GM12801 (cell line): ENCODE results near the gene STAG1.

Experiments
- TF ChIP-seq, protein P1 (sequence below): IDR thresholded peaks from one replicate; pipeline ENCODE4 v1.5.1; 2011; ENCODE audit warnings: control low read depth; ENCODE audit not compliant: insufficient read length; ENCODE audit errors: extremely low read depth

STAG1 gene

DNA sequence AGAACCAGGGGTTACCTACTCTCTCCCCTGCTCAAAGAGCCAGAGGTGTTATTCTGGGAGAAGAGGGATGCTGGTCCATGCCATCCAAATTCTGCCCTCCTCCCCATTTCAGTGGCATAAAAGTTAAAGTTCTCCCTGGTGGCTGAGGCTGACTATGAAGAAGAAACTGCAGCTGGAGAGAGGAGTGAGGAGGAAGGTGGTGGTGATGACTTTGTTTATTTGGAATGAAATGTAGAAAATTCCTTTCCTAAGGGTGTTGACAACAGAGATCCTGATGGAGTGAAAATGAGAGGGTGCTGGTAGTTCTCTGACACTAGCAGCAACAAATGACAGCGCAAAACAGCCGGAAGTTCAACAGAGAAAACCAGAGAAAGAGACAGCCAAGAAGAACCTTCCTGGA is 401.6 kb downstream of the STAG1 start:
- TF ChIP-seq, protein P1, sequence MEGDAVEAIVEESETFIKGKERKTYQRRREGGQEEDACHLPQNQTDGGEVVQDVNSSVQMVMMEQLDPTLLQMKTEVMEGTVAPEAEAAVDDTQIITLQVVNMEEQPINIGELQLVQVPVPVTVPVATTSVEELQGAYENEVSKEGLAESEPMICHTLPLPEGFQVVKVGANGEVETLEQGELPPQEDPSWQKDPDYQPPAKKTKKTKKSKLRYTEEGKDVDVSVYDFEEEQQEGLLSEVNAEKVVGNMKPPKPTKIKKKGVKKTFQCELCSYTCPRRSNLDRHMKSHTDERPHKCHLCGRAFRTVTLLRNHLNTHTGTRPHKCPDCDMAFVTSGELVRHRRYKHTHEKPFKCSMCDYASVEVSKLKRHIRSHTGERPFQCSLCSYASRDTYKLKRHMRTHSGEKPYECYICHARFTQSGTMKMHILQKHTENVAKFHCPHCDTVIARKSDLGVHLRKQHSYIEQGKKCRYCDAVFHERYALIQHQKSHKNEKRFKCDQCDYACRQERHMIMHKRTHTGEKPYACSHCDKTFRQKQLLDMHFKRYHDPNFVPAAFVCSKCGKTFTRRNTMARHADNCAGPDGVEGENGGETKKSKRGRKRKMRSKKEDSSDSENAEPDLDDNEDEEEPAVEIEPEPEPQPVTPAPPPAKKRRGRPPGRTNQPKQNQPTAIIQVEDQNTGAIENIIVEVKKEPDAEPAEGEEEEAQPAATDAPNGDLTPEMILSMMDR: no peak

DNA sequence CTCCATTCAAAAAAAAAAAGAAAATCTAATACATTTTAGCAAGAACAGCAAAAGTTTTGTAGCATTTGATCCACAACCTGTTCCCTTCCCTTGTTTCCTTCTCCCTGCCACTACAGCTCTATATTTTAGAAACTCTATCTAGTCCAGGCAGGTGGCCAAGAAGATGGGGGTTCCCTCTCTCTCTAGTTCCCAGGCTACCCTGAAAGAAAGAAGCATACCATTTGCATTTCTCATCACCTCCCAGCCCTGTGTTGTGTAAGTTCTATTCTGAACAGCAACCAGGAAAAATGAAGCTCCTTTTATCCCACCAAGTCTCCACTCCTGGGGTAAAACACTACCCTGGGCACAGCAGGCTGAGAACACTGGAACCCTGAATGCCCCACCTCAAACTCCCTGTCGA is 402.0 kb downstream of the STAG1 start:
- TF ChIP-seq, protein P1: no peak

DNA sequence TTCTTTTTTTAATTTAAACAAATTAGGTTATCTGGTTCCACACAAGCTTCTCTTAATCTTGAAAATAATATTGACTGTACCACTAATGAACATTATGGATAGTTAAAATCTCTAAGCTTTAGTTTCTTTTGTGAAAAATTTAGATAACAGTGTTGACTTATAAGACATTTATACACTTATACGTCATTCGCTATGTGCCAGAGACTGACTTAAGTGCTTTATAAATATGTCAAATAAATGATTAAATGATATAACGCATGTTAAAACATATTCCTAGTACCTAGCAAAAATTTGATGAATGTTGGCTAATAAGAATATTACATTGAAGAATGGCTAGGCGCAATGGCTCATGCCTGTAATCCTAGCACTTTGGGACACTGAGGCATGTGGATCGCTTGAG is 405.7 kb downstream of the STAG1 start:
- TF ChIP-seq, protein P1: no peak

DNA sequence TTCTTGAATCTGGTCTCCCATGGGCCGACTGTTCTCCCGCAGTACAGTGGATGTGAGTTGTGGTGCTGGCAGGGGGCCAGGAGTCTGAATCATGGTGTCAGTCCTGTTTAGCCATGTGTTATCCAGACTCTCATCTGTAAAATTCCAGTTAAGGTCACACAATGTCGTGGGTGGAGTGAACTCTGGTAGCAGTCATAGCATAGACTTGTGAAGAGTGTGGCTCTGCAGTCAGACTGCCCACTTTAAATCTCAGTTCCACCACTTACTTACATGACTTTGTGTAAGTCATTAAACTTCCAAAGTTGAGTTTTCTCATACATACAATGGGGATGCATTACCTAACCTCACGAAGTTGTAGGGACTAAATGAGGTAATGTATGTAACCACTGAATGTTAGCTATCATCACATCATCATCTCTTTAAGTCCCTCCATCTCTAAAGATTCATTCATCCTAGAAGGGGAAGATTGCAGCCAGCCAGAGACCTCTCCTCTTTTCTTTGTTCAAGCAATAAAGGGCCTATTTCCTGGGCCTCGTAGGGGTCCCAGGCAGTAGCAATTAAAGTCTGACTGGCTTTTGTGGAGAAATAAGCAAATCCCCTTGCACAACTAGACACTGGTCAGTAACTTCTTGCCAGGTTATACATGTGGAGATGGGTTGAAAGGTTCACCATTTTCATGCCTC is 408.2 kb downstream of the STAG1 start:
- TF ChIP-seq, protein P1: no peak

DNA sequence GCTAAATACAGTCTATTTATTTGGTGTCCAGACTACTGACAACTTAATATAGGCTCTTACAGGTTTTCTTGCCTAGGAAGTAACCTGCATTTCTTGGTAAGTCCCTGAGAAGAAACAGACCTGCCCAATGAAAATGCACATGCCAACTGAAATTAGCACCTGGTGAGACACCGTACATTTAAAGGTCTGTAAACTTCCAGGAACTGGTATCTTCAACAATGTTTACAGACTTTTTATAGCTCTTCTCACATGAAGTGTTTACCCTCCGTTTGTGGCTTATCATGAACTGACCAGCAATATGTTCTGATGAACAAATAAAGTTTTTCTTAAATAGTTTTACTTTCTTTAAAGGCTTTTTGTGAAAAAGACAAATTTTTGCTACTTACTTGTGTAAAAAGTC is 408.7 kb downstream of the STAG1 start:
- TF ChIP-seq, protein P1: no peak

DNA sequence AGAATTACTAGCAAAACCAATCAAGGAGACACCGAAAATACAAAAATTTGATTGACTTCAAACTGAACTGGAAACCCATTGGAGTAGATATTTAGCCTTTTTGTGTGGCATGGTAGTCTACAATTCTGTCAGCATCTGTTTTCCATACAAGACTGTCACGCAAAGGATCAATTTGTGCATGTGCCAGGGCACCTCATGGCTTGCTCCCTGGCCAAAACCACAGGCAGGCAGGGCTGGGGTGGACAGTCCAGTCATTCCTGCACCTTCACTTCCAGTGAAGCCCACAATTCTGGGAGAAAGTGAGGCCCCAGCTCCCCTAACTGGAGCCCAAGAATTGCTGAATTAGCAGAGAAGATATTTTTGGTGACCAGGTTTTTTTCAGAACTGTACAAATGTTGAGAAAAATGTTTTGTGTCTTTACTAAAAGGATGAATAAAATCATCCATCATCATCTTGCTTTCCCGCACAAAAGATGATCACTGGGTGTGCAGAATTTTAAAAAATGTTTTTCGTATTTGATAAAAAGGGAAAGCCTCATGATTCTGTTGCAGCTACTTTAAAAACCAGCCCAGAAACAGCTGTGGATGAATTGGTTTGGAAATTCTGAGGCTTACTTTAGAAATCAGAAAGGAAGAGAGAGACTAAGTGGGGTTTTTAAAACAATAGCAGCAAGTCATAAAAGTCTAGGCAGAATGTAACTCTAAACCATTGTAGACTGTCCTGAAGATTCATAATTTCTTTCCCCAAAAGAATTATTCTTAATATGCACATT is 415.7 kb downstream of the STAG1 start:
- TF ChIP-seq, protein P1: no peak

DNA sequence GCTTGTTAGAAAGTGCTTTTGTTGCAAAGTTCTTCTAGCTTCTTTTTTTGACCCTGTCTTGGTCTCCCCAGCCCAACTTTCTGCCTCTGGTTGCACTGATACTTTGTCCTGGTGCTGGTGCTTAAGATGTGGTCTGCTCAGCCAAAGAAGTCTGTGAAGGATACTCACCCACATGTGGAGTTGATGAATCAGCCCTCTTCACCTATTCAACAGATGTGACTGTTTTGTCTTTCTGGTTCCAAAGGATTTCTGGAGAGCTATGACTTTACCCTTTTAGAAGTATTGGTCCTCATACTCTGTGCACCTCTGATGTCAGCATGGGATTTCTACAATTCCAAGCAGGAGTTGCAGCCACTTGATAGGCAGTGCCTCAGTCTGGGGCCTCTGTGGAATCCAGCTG is 418.0 kb downstream of the STAG1 start:
- TF ChIP-seq, protein P1: no peak
